D721Med (cell line): ENCODE data around the gene LSM12.

Experiments used
- DNase-seq: peaks from one replicate; pipeline ENCODE4 v3.0.0; 2011; ENCODE audit warnings: low spot score; ENCODE audit not compliant: insufficient read length
- FAIRE-seq: peaks from 2 replicates; lab custom pipeline; 2011; peaks lifted over from hg19 to GRCh38; lab: Jason Lieb, UNC
- CTCF ChIP-seq: IDR thresholded peaks from 2 replicates; pipeline ENCODE4 v1.5.1; 2012; ENCODE audit warnings: mild to moderate bottlenecking, control low read depth; ENCODE audit not compliant: insufficient read depth; ENCODE audit errors: missing control alignments

LSM12 gene

GRCh38 chr17:44074231-44074910 is 7.9 kb upstream of the LSM12 start:
- TF ChIP-seq CTCF, result no peak
- no peak for DNase-seq
- FAIRE-seq, result no peak

- DNase-seq (no peak), FAIRE-seq (no peak)
- TF ChIP-seq CTCF, result no peak
Measured at GRCh38 chr17:44071772-44072171, 5.3 kb upstream of the LSM12 start.

- no peak for TF ChIP-seq CTCF
- FAIRE-seq, result no peak
- no peak for DNase-seq
Measured at GRCh38 chr17:44071198-44071520, 4.7 kb upstream of the LSM12 start.

GRCh38 chr17:44070455-44071197 is 4.2 kb upstream of the LSM12 start, which contains the start of gene G6PC3:
Gene G6PC3, plus strand, starts transcription at chr17:44070735. Its CDS starts 231 bp downstream, at chr17:44070966.
- DNase-seq (peak; percentile 96), FAIRE-seq (no peak)
- TF ChIP-seq CTCF, result no peak

- FAIRE-seq (no peak), DNase-seq (no peak)
- no peak for TF ChIP-seq CTCF
Measured at GRCh38 chr17:44069974-44070454, 3.5 kb upstream of the LSM12 start.

GRCh38 chr17:44067545-44067940 is 1.1 kb upstream of the LSM12 start:
- DNase-seq, result no peak
- FAIRE-seq, result no peak
- no peak for TF ChIP-seq CTCF
